GM12872 (cell line): ENCODE data around the gene CPEB1.

Experiments used
- TF ChIP-seq, protein P1 (sequence below): IDR thresholded peaks from 3 replicates; pipeline ENCODE4 v1.5.1; 2011; ENCODE audit warnings: low read depth, mild to moderate bottlenecking, low read length, moderate library complexity; ENCODE audit not compliant: insufficient read depth

Gene CPEB1

DNA sequence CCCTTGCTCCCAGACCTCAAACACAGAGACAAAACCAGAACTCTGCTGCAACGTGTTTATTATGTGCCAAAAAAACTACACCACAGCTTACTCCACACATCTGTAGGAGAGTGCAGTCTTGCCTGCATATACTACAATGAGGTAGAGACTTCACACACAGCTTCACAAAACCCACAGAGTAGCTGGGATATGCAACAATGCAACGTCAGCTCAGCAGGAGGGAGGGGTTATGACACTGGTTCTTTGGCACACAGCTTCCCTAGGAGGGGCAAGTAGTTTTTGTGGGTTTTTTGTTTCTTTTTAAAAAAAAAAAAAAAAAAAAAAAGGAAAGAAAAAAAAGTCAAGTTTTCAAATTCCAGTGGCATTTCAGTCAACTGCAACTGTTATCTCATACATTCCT, 104.0 kb downstream of the CPEB1 start:
- TF ChIP-seq, protein P1, sequence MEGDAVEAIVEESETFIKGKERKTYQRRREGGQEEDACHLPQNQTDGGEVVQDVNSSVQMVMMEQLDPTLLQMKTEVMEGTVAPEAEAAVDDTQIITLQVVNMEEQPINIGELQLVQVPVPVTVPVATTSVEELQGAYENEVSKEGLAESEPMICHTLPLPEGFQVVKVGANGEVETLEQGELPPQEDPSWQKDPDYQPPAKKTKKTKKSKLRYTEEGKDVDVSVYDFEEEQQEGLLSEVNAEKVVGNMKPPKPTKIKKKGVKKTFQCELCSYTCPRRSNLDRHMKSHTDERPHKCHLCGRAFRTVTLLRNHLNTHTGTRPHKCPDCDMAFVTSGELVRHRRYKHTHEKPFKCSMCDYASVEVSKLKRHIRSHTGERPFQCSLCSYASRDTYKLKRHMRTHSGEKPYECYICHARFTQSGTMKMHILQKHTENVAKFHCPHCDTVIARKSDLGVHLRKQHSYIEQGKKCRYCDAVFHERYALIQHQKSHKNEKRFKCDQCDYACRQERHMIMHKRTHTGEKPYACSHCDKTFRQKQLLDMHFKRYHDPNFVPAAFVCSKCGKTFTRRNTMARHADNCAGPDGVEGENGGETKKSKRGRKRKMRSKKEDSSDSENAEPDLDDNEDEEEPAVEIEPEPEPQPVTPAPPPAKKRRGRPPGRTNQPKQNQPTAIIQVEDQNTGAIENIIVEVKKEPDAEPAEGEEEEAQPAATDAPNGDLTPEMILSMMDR: no peak

- TF ChIP-seq, protein P1: no peak
Measured at GRCh38 chr15:82540984-82541431, 106.2 kb downstream of the CPEB1 start.

GRCh38 chr15:82540055-82540983, 106.8 kb downstream of the CPEB1 start, which contains the start of gene RPS17:
RPS17 (minus strand) TSS chr15:82540457; CDS start chr15:82540428, 29 bp downstream.
- TF ChIP-seq, protein P1: peak; percentile 94

DNA sequence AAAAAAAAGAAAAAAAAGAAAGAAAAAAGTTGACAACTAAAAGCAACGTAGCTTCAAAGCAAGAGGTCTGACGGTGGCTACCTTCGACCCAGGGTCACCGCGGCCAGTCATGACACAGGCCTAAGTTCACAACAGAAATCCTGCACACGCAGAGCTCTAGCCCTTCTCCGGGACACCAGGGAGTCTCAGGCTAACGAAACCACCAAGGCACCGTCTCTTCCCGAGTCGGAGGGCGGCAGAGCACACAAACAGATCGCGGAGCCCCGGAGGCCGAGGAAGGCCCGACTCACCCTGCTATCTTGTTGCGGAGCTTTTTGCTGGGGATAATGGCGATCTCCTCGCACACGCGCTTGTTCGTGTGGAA, 107.5 kb downstream of the CPEB1 start:
- TF ChIP-seq, protein P1: 0 out of 3 replicates have a peak, but pooled peaks have one; percentile 3

GRCh38 chr15:82538961-82539690, 108.0 kb downstream of the CPEB1 start:
- TF ChIP-seq, protein P1: no peak

- TF ChIP-seq, protein P1: no peak
Measured at GRCh38 chr15:82537351-82537908, 109.7 kb downstream of the CPEB1 start.
